Measurements from ENCODE around the gene ELN.

The ELN gene

GRCh38 chr7:74106846-74107245 lies 78.9 kb downstream of the ELN start:
- no peak for TF ChIP-seq MAX (IDR thresholded peaks at IDR 0.05; ENCODE audit: low read depth, low read length)
- TF ChIP-seq CTCF (IDR thresholded peaks at IDR 0.05; ENCODE audit: low read depth, low read length), result no peak
- TF ChIP-seq MYC (IDR thresholded peaks at IDR 0.05; ENCODE audit: low read depth, low read length), result no peak
- no peak for TF ChIP-seq POLR2A (IDR thresholded peaks at IDR 0.05; ENCODE audit: extremely low read depth, insufficient read length)
- DNase-seq (ENCODE audit: low read depth), result no peak
- no peak overlapping the region for H3K4me3 ChIP-seq (ENCODE audit: low read depth, low read length)

- DNase-seq (ENCODE audit: low read depth), result no peak
Measured at GRCh38 chr7:74115326-74115725, 87.4 kb downstream of the ELN start.

GRCh38 chr7:74116356-74116755 lies 88.4 kb downstream of the ELN start:
- no peak overlapping the region for H3K4me3 ChIP-seq (ENCODE audit: low read depth, low read length)
- TF ChIP-seq POLR2A (IDR thresholded peaks at IDR 0.05; ENCODE audit: extremely low read depth, insufficient read length), result no peak
- TF ChIP-seq CTCF (IDR thresholded peaks at IDR 0.05; ENCODE audit: low read depth, low read length), result no peak
- TF ChIP-seq MYC (IDR thresholded peaks at IDR 0.05; ENCODE audit: low read depth, low read length), result no peak
- no peak for TF ChIP-seq MAX (IDR thresholded peaks at IDR 0.05; ENCODE audit: low read depth, low read length)
- DNase-seq (ENCODE audit: low read depth), result no peak

More at GRCh38 chr7:74115326-74115725, 87.4 kb downstream of the ELN start:
- no peak overlapping the region for H3K4me3 ChIP-seq (ENCODE audit: low read depth, low read length)
- no peak for TF ChIP-seq MYC (IDR thresholded peaks at IDR 0.05; ENCODE audit: low read depth, low read length)
- no peak for TF ChIP-seq MAX (IDR thresholded peaks at IDR 0.05; ENCODE audit: low read depth, low read length)
- TF ChIP-seq CTCF (IDR thresholded peaks at IDR 0.05; ENCODE audit: low read depth, low read length), result no peak
- TF ChIP-seq POLR2A (IDR thresholded peaks at IDR 0.05; ENCODE audit: extremely low read depth, insufficient read length), result no peak
